SU-DHL-6 (cell line): ENCODE results near the gene LRBA.

Experiments
- CTCF ChIP-seq: fragments of 200-600 bp; sonication (generic); IDR thresholded peaks from one replicate; pipeline ENCODE4 v1.5.1; 2017; ENCODE audit warnings: antibody characterized with exemption, mild to moderate bottlenecking, low read length, moderate library complexity; ENCODE audit not compliant: insufficient read depth, poor library complexity, severe bottlenecking
- EZH2phosphoT487 ChIP-seq: fragments of 200-600 bp; sonication (generic), shearing (Covaris generic); conservative IDR thresholded peaks from 2 replicates; pipeline ENCODE4 v1.6.1; 2018; ENCODE audit warnings: mild to moderate bottlenecking, antibody characterized with exemption, low read length, moderate library complexity, mixed read lengths

- TF ChIP-seq CTCF (no peak), EZH2phosphoT487 (no peak)
Observed at GRCh38 chr4:150461957-150462356, 553.1 kb downstream of the LRBA start.
